H54 (cell line): ENCODE results near the gene PTGES.

Source experiments
- DNase-seq: peaks from one replicate; pipeline ENCODE4 v3.0.0; 2011; ENCODE audit warnings: low spot score, mixed read lengths; ENCODE audit not compliant: insufficient read length
- FAIRE-seq: peaks from 3 replicates; lab custom pipeline; 2011; peaks lifted over from hg19 to GRCh38; lab: Jason Lieb, UNC
- POLR2A ChIP-seq: IDR thresholded peaks from 2 replicates; pipeline ENCODE4 v1.6.1; 2011; ENCODE audit warnings: low read depth, mild to moderate bottlenecking, low read length

The PTGES gene

DNA sequence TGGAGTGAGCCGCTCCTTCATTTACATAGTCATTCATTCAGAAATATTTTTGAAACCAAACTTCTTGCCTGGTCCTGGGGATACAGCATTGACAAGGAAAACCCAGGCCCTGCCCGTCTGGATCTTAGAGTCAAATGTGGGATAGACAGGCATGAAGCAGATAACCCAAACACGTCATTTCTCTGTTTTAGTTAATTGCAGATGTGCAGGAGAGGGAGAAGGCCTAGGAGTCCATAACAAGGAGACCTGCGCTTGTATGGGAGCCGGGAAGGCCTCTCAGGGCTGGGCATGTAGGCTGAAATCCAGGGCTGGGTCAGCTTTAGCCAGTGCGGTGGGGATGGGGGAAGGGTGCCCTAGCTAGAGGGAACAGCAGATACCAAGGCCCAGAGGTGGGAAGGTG, 44.0 kb downstream of the PTGES start:
- FAIRE-seq (no peak), DNase-seq (no peak)
- no peak for TF ChIP-seq POLR2A

DNA sequence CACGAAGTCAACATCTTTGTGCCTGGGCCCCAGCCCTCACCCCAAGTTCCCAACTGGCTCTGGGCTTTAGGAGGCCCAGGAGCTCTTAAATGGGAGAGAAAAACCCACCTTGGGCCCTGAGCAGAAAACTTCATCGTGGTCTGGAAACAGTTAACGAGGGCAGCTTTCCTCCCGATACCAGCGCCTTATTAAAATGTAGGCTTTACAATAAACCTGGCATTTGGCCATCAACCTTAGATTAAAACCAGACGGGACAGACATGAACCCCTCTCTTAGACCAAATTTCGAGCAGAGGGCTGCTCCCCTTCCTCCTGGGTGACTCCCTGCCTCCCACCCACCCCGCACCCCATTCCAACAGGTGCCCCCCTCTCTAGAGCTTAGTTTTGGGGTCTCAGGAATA, 48.0 kb downstream of the PTGES start:
- TF ChIP-seq POLR2A, result no peak
- DNase-seq (no peak), FAIRE-seq (no peak)

DNA sequence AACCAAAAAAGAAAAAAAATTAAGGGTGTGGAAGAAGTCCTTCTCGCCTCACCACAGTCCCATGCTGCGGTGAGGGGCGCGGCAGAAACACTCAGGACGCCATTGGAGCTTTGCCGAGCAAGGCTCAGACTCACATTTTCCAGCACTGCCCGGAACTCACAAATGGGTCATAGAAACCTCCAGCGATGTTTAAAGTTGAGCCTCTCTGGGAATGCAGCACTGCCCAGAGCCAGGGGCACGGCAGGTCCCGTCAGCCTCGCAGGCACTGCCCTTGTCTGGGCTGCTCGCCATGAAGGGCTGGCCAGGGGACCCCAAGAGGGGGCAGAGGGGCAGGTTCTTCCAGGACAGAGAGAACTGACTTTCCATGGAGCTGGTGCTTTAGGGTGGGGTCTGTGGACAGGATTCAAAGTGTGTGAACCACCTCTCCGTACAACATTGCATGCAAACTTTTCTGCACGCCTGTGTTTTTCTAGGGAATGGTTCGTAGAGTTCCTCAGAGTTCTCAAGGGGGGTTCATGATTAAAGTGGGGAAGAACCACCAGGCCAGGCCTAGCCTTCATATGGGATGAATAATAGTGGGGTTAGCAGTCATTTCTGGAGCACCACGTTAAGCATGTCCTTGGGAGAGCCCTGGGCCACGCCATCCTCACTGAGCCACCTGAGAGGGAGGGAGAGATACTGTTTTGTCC, 49.0 kb downstream of the PTGES start:
- FAIRE-seq (no peak), DNase-seq (no peak)
- TF ChIP-seq POLR2A, result no peak

DNA sequence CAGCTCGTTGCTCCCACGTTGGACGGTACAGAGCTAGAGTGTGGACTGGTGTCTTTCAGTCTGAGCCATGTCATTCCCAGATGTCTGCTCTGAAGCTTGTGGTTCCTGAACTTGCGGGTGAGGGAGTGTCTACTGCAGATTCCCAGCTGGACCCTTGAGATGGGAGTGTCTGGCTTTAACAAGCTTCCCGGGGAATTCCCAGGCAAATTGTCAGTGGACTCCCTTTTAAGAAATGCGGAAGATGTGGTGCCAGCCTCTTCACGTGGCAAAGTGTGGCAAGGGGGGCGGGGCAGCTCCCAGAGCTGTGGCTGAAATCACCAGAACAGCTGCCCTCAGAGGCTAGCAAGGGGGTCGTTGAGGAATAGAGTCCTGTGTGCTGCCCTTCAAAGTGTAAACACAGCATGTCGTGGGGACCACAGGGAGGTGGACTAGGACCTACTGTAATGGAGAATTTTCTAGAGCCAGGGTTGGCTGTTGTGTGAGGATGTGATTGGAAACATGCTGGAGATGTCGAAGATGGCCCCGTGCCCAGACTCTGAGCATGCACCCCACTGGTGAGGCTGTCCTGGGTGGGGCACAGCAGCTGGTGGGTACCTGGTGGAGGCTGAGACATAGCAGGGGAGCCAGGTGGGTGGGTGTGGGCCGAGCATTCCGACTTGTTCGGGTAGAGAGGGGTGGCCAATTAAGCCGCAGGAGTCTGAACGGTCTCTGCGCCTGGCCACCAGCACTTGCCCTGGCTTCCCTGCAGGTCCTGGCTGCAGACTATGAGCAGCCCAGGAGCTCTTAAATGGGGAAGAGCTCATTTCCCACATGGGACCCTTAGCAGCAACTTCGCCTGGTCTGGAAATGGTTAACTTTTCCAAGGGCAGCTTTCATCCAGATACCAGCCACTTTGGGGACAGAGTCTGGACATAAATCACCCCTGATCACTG, 50.0 kb downstream of the PTGES start:
- DNase-seq (peak; percentile 62), FAIRE-seq (no peak)

DNA sequence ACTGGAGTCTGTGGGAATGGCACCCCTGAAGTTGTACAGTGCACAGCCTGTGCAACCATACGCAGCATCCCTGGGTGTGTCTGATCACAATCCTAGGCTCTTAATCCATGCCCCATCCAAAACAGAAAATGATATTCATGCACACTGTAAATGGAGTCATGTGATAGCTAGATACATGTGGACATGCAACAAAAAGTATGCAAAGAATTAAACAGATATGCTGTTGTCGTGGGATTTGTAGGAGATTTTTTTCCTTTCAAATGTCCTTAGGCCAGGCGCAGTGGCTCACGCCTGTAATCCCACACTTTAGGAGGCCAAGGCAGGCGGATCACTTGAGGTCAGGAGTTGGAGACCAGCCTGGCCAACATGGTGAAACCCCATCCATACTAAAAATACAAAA, 51.3 kb downstream of the PTGES start:
- FAIRE-seq (no peak), DNase-seq (no peak)
- no peak for TF ChIP-seq POLR2A

More for the DNA sequence above, 50.0 kb downstream of the PTGES start:
- TF ChIP-seq POLR2A, result no peak

DNA sequence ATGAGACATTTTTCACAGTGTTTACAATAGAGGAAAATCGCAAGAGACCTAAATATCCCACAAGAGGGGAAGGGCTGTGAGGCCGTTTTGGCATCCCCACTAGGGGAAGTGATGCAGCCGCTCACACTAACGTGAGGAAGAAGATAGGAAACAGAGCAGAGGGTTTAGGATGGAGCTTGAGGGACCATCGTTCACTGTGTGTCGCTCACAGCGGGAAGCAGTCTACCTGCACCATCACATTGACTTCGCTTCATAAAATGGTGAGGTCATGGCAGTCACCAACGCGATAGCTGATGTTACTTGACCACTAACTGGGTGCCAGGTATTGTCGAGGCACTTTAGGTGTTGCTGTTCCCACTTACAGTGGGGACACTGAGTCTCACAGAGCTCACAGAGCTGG, 51.8 kb downstream of the PTGES start:
- no peak for DNase-seq
- no peak for TF ChIP-seq POLR2A
- no peak for FAIRE-seq

DNA sequence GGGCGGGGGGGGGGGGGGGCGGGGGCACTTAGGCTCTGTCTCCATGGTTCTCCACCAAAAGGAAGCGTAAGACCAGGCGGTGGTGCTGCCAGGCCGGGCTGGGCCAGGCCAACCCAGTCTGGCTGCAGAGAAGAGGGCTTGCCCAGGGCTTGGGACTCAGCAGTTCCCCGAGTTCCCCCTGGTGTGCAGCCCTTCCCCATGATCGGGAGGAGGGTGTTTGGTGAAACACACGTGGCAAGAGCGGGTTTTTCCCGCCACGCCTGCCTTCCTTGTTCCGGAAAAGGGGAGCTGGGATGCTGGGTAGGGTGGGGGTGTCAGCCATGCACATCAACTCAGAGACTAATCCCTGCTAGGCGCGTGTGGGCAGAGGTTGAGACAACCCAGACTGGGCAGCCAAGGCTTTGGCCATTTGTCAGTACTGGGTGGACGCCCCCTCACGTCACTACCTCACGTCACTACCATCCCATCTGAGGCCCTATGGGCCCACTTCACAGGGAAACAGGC, 54.5 kb downstream of the PTGES start:
- TF ChIP-seq POLR2A, result no peak
- FAIRE-seq (no peak), DNase-seq (no peak)

DNA sequence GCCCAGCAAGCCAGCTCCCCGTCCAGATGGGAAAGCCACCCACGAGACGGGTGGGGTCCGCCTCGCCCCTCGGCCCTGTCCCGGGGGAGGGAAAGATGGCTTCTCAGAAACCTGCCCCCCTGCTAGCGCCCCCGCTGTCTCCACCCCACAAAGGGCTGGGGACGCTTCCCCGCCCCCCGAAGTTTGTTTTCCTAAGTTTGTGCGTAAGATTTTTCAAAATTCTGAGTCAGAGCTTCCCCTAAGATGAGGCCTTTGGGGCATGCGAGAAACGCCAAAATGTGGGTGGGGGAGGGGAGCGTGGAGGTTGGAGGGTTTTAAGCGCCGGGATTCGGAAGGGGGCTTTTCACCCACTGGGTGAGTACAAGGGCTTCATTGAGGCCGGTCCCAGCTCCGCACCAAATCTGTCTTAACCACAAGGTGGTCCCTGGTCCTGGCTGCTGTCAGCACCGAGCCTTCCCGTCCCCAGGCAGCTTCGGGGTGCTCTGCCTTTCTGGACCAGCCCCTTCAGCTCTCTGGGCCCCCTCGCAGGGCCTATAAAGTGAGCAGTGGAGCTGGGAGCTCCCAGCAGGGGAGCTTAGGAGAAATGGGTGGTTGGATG, 55.1 kb downstream of the PTGES start:
- FAIRE-seq, result no peak
- no peak for DNase-seq
- no peak for TF ChIP-seq POLR2A

DNA sequence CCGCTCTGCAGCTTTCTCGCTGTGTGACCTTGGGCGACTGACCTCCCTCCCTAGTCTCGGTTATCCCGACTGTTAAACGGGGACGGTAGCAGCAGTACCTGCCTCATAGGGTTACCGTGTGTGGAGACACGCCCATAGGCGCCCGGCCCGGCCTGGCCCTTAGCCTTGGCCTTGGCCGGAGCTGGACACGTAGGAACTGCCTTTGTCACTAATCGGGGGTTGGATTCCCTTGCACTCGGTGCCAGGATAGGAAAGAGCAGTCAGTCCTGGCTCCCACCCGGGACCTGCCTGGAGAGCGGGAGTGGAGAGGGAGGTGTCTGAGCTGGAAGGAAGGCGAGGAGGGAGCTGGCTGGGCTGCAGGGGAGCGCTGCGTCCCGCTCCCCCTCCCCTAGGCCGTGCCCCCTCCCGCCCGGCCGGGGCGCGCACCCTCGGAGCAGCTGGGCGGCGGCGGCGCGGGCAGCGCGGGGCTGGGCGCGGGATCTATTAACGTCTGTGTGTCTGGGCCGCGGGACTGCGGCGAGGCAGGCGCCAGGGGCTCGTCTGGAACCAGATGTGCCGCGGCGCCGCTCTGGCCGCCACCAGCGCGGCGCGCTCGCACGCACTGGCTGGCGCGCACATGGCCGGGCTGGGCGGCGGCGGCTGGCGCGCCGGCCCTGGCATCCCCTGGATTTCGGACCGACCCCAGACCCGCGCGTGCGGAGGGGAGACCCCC, 55.7 kb downstream of the PTGES start:
- no peak for TF ChIP-seq POLR2A
- FAIRE-seq (no peak), DNase-seq (peak; percentile 40)

DNA sequence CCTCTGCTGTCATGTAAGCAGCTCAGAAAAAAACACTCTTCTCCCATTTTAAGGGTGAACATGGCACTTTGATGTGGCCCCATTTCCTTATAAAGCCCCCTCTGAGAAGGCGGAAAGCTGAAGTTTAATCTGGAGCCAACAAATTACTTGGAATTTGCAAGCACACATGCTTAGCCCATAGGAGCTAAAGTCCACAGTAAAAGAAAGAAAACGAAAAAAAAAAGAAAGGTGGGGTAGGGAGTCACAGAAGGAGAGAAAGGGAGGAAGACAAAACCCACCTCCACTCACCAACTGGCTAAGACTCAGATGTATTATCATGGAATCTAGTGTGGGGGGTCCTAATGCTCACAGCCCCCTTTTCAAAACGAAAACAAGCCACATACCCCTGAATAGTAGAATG, 57.0 kb downstream of the PTGES start:
- FAIRE-seq, result no peak
- DNase-seq, result no peak
- no peak for TF ChIP-seq POLR2A

DNA sequence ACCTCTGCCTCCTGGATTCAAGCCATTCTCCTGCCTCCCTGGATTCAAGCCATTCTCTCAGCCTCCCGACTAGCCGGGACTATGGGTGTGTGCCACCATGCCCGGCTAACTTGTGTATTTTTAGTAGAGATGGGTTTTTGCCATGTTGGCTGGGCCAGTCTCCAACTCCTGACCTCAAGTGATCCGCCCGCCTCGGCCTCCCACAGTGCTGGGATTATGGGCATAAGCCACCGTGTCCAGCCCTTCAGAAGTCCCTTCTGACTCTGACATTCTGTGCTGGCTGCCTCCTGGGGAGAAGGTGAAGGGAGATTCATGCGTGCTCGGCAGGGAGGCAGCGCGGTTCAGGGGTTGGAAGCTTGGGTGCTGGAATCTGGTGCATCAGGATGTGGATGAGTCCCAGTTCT, 58.6 kb downstream of the PTGES start:
- DNase-seq (peak; percentile 69), FAIRE-seq (no peak)
- no peak for TF ChIP-seq POLR2A

DNA sequence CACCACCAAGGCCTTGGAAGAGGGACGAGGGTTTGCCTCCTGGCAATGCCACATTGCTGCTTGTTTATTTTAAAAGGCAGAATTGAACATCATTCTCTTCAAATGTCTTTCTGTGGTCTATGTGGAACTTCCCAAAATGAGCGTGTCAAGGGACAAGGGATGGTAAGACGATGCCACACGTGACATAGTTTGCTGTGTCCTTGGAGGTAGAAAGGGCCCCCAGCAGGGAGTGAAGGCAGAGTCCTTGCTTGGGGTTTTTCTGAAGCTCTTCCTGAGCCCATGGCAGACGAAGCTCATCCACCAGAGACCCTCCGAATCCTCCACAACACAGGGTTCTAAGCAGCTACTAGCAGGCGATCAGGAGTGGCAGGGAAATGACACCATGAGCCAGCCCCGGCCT, 59.1 kb downstream of the PTGES start:
- TF ChIP-seq POLR2A, result no peak
- FAIRE-seq, result no peak
- no peak for DNase-seq

DNA sequence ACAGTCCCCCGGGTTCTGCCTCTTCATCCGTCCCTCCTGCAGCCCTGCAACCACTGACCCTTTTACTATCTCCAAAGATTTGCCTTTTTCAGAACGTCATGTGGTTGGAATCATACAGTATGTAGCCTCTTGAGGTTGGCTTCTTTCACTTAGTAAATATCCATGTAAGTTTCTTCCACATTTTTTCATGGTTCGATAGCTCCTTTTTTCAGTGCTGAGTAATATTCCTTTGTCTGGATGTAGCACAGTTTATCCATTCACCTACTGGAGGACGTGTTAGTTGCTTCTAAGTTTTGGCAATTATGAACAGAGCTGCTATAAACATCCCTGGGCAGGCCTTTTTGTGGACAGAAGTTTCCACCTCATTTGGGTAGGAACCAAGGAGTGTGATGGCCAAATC, 60.3 kb downstream of the PTGES start:
- TF ChIP-seq POLR2A, result no peak

More for the DNA sequence above, 60.3 kb downstream of the PTGES start:
- DNase-seq (no peak), FAIRE-seq (no peak)
